Naive thymus-derived CD4-positive, alpha-beta T cell (primary cell): ENCODE results near the gene DOCK4. TPM values are rescaled to one million over a fixed set of nuclear protein-coding genes. Genes with fewer than 3 reads are reported as not detected.

Source experiments
- ATAC-seq: fragments of 150-1000 bp; cut with Tn5 transposase; 2 replicates; pipeline ENCODE4 v1.10.0; 2021; ENCODE audit warnings: mild to moderate bottlenecking, moderate library complexity
- CTCF ChIA-PET: fragments of 350-600 bp; sonication (Branson Sonifier 250); formaldehyde crosslinking; loops from one replicate; lab custom pipeline; 2021; ENCODE audit warnings: antibody characterized with exemption; lab: Charles Lee
- POLR2A ChIA-PET: fragments of 350-600 bp; sonication (Branson Sonifier 250); formaldehyde crosslinking; loops from one replicate; lab custom pipeline; 2021; ENCODE audit warnings: antibody characterized with exemption, inconsistent platforms; lab: Charles Lee
- DNase-seq, 9 donors: peaks; one replicate each; pipeline versions ENCODE4 v3.0.0 to v3.0.0-alpha.2; 2020 to 2022; ENCODE audit warnings: mixed read lengths in 1 of 9
- H3K27ac ChIP-seq: one replicate; pipeline ENCODE4 v1.7.0; 2013; ENCODE audit warnings: mild to moderate bottlenecking, low read depth, low read length, moderate library complexity
- H3K27me3 ChIP-seq, 2 donors: one replicate each; pipeline ENCODE4 v1.7.0; 2013; ENCODE audit warnings: low read length in 2 of 2, mild to moderate bottlenecking in 2 of 2, moderate library complexity in 2 of 2; ENCODE audit not compliant: control insufficient read depth in 2 of 2, insufficient read depth in 2 of 2
- H3K36me3 ChIP-seq, 3 experiments: 1 replicate in 2 of 3; 2 replicates in 1 of 3; pipeline ENCODE4 v1.7.0; 2013; ENCODE audit warnings: low read length in 3 of 3, mild to moderate bottlenecking in 3 of 3, moderate library complexity in 1 of 3; ENCODE audit not compliant: insufficient read depth in 3 of 3, control insufficient read depth in 2 of 3
- H3K4me1 ChIP-seq, 2 donors: one replicate each; pipeline ENCODE4 v1.7.0; 2013; ENCODE audit warnings: low read length in 2 of 2, mild to moderate bottlenecking in 2 of 2, moderate library complexity in 1 of 2; ENCODE audit not compliant: control insufficient read depth in 2 of 2, insufficient read depth in 2 of 2
- H3K4me3 ChIP-seq: 2 replicates; pipeline ENCODE4 v1.7.0; 2013; ENCODE audit warnings: mild to moderate bottlenecking, low read length
- H3K9me3 ChIP-seq, 3 experiments: 1 replicate in 2 of 3; 2 replicates in 1 of 3; pipeline ENCODE4 v1.7.0; 2013; ENCODE audit warnings: low read length in 3 of 3; ENCODE audit not compliant: control insufficient read depth in 2 of 3
- H3K27ac Mint-ChIP-seq, 9 donors: one replicate each; pipeline ENCODE4 v1.8.0; 2020 to 2022; ENCODE audit warnings: mixed read lengths in 9 of 9, mild to moderate bottlenecking in 8 of 9, moderate library complexity in 5 of 9, inconsistent platforms in 2 of 9
- H3K27me3 Mint-ChIP-seq, 5 donors: one replicate each; pipeline ENCODE4 v1.8.0; 2021 to 2022; ENCODE audit warnings: mixed read lengths in 5 of 5, mild to moderate bottlenecking in 1 of 5
- H3K36me3 Mint-ChIP-seq, 5 donors: one replicate each; pipeline ENCODE4 v1.8.0; 2020 to 2022; ENCODE audit warnings: mixed read lengths in 5 of 5, mild to moderate bottlenecking in 3 of 5, inconsistent platforms in 1 of 5
- H3K4me1 Mint-ChIP-seq, 7 donors: one replicate each; pipeline ENCODE4 v1.8.0; 2020 to 2022; ENCODE audit warnings: mixed read lengths in 7 of 7, mild to moderate bottlenecking in 3 of 7, inconsistent platforms in 1 of 7
- H3K4me3 Mint-ChIP-seq, 10 donors: one replicate each; pipeline ENCODE4 v1.8.0; 2020 to 2022; ENCODE audit warnings: mild to moderate bottlenecking in 10 of 10, mixed read lengths in 10 of 10, moderate library complexity in 6 of 10, inconsistent platforms in 2 of 10
- H3K9me3 Mint-ChIP-seq, 11 donors: one replicate each; pipeline ENCODE4 v1.8.0; 2020 to 2022; ENCODE audit warnings: mixed read lengths in 11 of 11, mild to moderate bottlenecking in 4 of 11, inconsistent platforms in 1 of 11, moderate library complexity in 1 of 11
- intact Hi-C, 2 donors: fragments of 100-400 bp; cut with micrococcal nuclease; formaldehyde crosslinking; loops; one replicate each; pipeline ENCODE4 v1.15.1; 2023
- polyA plus RNA-seq, 2 donors: library from polyadenylated mRNA; unstranded; fragments of 300-500 nt; fragmentation: Illumina TruSeq; gene quantifications; one replicate each; pipeline ENCODE4 v1.2.3, GENCODE V29; 2021
- total RNA-seq, 6 experiments: library from RNA in 5 of 6; stranded (reverse) in 5 of 6; gene quantifications; 1 replicate in 5 of 6; 2 replicates in 1 of 6; pipeline ENCODE4 v1.2.3 and lab custom pipeline; 2021 to 2026

The DOCK4 gene
- total and polyA plus RNA-seq, 7 experiments from 2014 or later: 0.16 to 3.1 (median 2.2) TPM; not detected in 1

DNA sequence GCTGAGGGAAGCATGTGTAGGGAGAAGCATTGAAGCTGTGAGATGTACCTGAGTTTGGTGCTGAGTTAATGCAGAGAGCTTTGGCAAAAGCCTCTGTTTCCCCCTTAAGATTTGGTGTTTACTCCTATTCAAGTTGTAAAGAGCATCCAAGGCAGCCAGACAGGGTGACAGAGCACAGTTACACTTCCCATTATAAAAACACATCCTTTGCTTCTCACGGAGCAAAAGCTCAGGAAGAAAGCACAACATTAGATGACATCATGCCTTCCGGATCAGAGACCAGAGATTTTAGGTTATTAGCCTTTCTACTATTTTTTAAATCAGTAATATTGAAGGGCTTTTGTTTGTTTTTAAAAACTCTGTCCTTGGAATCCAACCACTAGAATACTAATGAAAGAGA lies 182.9 kb downstream of the DOCK4 start:
- ChIA-PET CTCF (no interaction called here), POLR2A (no interaction called here)
- Histone ChIP-seq H3K4me3 (no peak overlapping the region), H3K9me3 (no peaks in the 10 kb centered on the region), H3K4me1 (no peaks in the 10 kb centered on the region), H3K27ac (no peak overlapping the region), H3K27me3 (no peaks in the 10 kb centered on the region), H3K36me3 (no peaks in the 10 kb centered on the region)
- intact Hi-C loops: no loop called here
- no peak overlapping the region for H3K4me3 Mint-ChIP-seq
- H3K27ac Mint-ChIP-seq: no peak overlapping the region
- no peaks in the 10 kb centered on the region for H3K9me3 Mint-ChIP-seq
- no peaks in the 10 kb centered on the region for H3K4me1 Mint-ChIP-seq
- DNase-seq (no peak), ATAC-seq (no peak)
- H3K36me3 Mint-ChIP-seq: no peaks in the 10 kb centered on the region
- peaks cover 0 to 21% (median 9%) of the 10 kb centered on the region in 5 donors for H3K27me3 Mint-ChIP-seq

DNA sequence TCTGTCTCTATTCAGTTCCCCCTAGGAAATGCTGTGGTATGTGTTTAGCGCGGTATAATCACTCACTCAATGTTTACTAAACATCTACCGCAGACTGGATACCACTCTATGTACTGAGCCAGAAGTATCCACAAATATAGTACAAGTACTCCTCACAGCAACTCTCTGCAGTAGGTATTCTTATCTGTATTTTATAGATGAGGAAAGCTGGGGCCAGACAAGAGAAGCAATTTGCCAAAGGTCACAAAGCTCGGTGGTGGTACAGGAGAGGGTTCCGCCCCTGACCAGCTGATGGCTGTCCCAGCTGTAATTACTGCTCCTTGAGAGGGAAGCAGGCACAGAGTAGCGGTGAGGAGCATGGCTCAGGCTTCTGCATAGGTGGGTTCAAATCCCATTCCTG lies 184.1 kb downstream of the DOCK4 start:
- no peak overlapping the region for H3K4me3 ChIP-seq
- ChIA-PET CTCF (interaction anchor here (0.6 kb wide), 1 partner anchor 88 kb away, joined by 3 read pairs; no protein-coding TSS in a partner anchor), POLR2A (no interaction called here)
- H3K27ac ChIP-seq: no peak overlapping the region
- H3K9me3 Mint-ChIP-seq: no peaks in the 10 kb centered on the region
- H3K36me3 ChIP-seq: no peaks in the 10 kb centered on the region
- DNase-seq: no peak
- no peak overlapping the region for H3K4me3 Mint-ChIP-seq
- no peak overlapping the region for H3K27ac Mint-ChIP-seq
- no peaks in the 10 kb centered on the region for H3K36me3 Mint-ChIP-seq
- H3K27me3 Mint-ChIP-seq: peaks cover 0 to 20% (median 9%) of the 10 kb centered on the region in 5 donors
- H3K27me3 ChIP-seq: no peaks in the 10 kb centered on the region
- H3K4me1 ChIP-seq: no peaks in the 10 kb centered on the region
- ATAC-seq: no peak
- intact Hi-C loops: no loop called here
- no peaks in the 10 kb centered on the region for H3K9me3 ChIP-seq
- no peaks in the 10 kb centered on the region for H3K4me1 Mint-ChIP-seq

- Mint-ChIP-seq H3K36me3 (no peaks in the 10 kb centered on the region), H3K4me1 (no peaks in the 10 kb centered on the region), H3K27ac (no peak overlapping the region), H3K27me3 (peaks cover 0 to 20% (median 9%) of the 10 kb centered on the region in 5 donors), H3K4me3 (no peak overlapping the region), H3K9me3 (no peaks in the 10 kb centered on the region)
- ChIA-PET CTCF (interaction anchor here (0.6 kb wide), 1 partner anchor 87 kb away, joined by 3 read pairs; no protein-coding TSS in a partner anchor), POLR2A (no interaction called here)
- Histone ChIP-seq H3K36me3 (no peaks in the 10 kb centered on the region), H3K9me3 (no peaks in the 10 kb centered on the region), H3K27me3 (no peaks in the 10 kb centered on the region), H3K4me1 (no peaks in the 10 kb centered on the region), H3K4me3 (no peak overlapping the region), H3K27ac (no peak overlapping the region)
- ATAC-seq (no peak), DNase-seq (no peak)
- intact Hi-C loops: no loop called here
Measured at GRCh38 chr7:112021379-112022044, 184.7 kb downstream of the DOCK4 start.

DNA sequence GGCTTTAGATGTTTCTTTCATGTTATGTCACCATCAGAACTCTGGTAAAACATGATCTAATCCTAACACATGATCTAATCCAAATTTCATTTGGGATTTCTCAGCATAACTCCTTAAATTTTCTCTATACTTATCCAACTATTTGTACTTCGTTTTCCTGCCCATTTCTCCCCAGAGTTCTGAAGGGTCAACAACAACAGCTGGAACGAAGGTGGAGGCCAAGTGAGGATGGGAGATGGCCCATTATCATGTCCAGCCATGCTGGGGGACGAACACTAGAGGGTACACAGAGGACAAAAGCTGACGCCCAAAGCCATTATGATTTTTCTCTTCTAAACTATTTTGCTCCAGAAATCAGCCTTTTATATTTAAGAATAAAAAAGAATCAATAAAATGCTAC lies 185.4 kb downstream of the DOCK4 start:
- H3K27me3 ChIP-seq: no peaks in the 10 kb centered on the region
- H3K4me3 ChIP-seq: no peak overlapping the region
- DNase-seq: no peak
- H3K9me3 ChIP-seq: no peaks in the 10 kb centered on the region
- H3K27me3 Mint-ChIP-seq: peaks cover 0 to 18% (median 6%) of the 10 kb centered on the region in 5 donors
- ChIA-PET POLR2A (no interaction called here), CTCF (no interaction called here)
- H3K27ac ChIP-seq: no peak overlapping the region
- intact Hi-C loops: no loop called here
- H3K27ac Mint-ChIP-seq: no peak overlapping the region
- H3K36me3 ChIP-seq: no peaks in the 10 kb centered on the region
- no peaks in the 10 kb centered on the region for H3K4me1 Mint-ChIP-seq
- no peak overlapping the region for H3K4me3 Mint-ChIP-seq
- H3K9me3 Mint-ChIP-seq: no peaks in the 10 kb centered on the region
- ATAC-seq: no peak
- H3K36me3 Mint-ChIP-seq: no peaks in the 10 kb centered on the region
- H3K4me1 ChIP-seq: no peaks in the 10 kb centered on the region

DNA sequence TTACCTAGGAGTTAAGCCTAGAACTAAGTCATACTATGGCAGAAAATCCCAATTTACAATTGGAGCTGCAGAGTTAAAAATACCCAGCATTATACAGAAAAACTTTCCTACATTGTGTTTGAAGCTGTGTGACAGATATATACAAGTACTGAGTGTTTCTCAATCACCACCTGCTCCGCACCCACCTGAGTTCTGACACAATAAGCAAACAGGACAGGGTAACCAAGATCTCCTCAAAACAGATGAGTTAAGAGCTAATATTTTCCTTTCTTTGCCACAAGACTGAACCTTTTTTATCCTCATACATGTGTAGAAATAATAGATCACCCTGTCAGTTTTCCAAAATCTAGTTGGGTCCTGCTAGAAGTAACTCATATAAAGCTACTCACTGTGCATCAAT lies 186.3 kb downstream of the DOCK4 start:
- CTCF ChIA-PET: no interaction called here
- H3K4me1 Mint-ChIP-seq: no peaks in the 10 kb centered on the region

DNA sequence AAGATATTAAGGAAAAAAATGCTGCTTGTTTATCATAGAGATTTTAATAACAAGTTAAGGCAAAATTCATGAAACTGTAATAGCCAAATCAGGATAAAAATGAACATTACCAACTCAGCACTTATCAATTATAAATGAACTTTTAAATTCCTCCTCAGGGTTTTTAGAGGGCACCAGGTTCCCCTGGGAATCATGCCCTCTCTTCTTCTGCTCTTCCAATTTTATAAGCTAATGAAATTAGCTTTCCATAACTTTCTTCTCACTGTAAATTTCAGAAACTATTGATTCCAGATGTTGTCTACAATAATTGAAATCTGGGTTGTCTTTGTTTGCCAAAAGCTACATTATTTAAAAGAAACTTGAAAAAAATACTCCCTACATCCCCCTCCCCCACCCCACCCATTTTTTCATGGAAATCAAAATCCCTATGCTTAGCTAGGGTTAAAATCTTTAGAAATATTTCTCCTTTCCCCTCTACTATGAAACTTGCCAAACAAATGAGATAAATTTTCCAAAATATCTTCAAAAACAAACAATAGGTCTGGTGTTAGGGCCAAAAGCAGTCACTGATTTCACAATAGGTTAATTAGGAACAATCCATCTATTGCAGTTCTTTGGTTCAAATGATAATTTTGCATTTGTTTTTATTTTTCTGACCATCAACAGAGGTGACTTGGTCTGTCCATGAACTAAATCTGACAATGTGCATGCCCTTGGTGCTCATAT lies 187.7 kb downstream of the DOCK4 start:
- CTCF ChIA-PET: no interaction called here
- H3K36me3 Mint-ChIP-seq: no peaks in the 10 kb centered on the region

More for the DNA sequence above, 186.3 kb downstream of the DOCK4 start:
- Histone ChIP-seq H3K4me3 (no peak overlapping the region), H3K4me1 (no peaks in the 10 kb centered on the region), H3K27ac (no peak overlapping the region), H3K36me3 (no peaks in the 10 kb centered on the region), H3K27me3 (no peaks in the 10 kb centered on the region), H3K9me3 (no peaks in the 10 kb centered on the region)
- Mint-ChIP-seq H3K4me3 (no peak overlapping the region), H3K9me3 (no peaks in the 10 kb centered on the region), H3K36me3 (no peaks in the 10 kb centered on the region), H3K27ac (no peak overlapping the region), H3K27me3 (peaks cover 0 to 11% (median 5%) of the 10 kb centered on the region in 5 donors)
- ATAC-seq (no peak), DNase-seq (no peak)
- POLR2A ChIA-PET: no interaction called here
- intact Hi-C loops: no loop called here

More for the DNA sequence above, 187.7 kb downstream of the DOCK4 start:
- Mint-ChIP-seq H3K4me1 (no peaks in the 10 kb centered on the region), H3K9me3 (no peaks in the 10 kb centered on the region), H3K27ac (no peak overlapping the region), H3K27me3 (peaks cover 0 to 9% (median 6%) of the 10 kb centered on the region in 5 donors), H3K4me3 (no peak overlapping the region)
- ATAC-seq (no peak), DNase-seq (no peak)
- H3K4me3 ChIP-seq: no peak overlapping the region
- H3K4me1 ChIP-seq: no peaks in the 10 kb centered on the region
- POLR2A ChIA-PET: no interaction called here
- no peaks in the 10 kb centered on the region for H3K27me3 ChIP-seq
- intact Hi-C loops: no loop called here
- no peaks in the 10 kb centered on the region for H3K36me3 ChIP-seq
- H3K27ac ChIP-seq: no peak overlapping the region
- no peaks in the 10 kb centered on the region for H3K9me3 ChIP-seq
